ENCODE results near the gene SASH1. TPM values are rescaled to one million over a fixed set of nuclear protein-coding genes. Genes with fewer than 3 reads are reported as not detected.

The SASH1 gene
- total RNA-seq, 6 experiments from 2014 or later = 66.0 to 91.4 (median 88.4) TPM

GRCh38 chr6:148535381-148535780 lies 192.7 kb downstream of the SASH1 start:
- Mint-ChIP-seq H3K27me3 (ENCODE audit: insufficient read depth) (peaks cover 9% of the 10 kb centered on the region), H3K4me1 (ENCODE audit: low read depth) (peaks cover 97% of the 10 kb centered on the region), H3K4me3 (peak overlapping the region; percentile 38; the same call in 1 of the 2 replicates), H3K27ac (peak overlapping the region; percentile 74), H3K36me3 (ENCODE audit: low read depth) (peaks cover 85% of the 10 kb centered on the region), H3K9me3 (no peaks in the 10 kb centered on the region)
- TF ChIP-seq CTCF (IDR thresholded peaks at IDR 0.05) = no peak
- DNase-seq = no peak

- TF ChIP-seq CTCF (IDR thresholded peaks at IDR 0.05) = no peak
- peaks cover 9% of the 10 kb centered on the region for H3K27me3 Mint-ChIP-seq (ENCODE audit: insufficient read depth)
- H3K9me3 Mint-ChIP-seq = no peaks in the 10 kb centered on the region
- H3K27ac Mint-ChIP-seq = peak overlapping the region; percentile 74
- peaks cover 91% of the 10 kb centered on the region for H3K4me1 Mint-ChIP-seq (ENCODE audit: low read depth)
- H3K36me3 Mint-ChIP-seq (ENCODE audit: low read depth) = peaks cover 90% of the 10 kb centered on the region
- peak; percentile 88 for DNase-seq
- H3K4me3 Mint-ChIP-seq = peak overlapping the region; percentile 38; the same call in 1 of the 2 replicates
These were observed 193.3 kb downstream of the SASH1 start for GRCh38 chr6:148535976-148536375.

- H3K27ac Mint-ChIP-seq = peak overlapping the region; percentile 97
- DNase-seq = peak; percentile 53
- TF ChIP-seq CTCF (IDR thresholded peaks at IDR 0.05) = no peak
- no peaks in the 10 kb centered on the region for H3K9me3 Mint-ChIP-seq
- peaks cover 82% of the 10 kb centered on the region for H3K36me3 Mint-ChIP-seq (ENCODE audit: low read depth)
- H3K27me3 Mint-ChIP-seq (ENCODE audit: insufficient read depth) = peaks cover 9% of the 10 kb centered on the region
- peak overlapping the region; percentile 81 for H3K4me3 Mint-ChIP-seq
- H3K4me1 Mint-ChIP-seq (ENCODE audit: low read depth) = peaks cover 68% of the 10 kb centered on the region
These were observed 195.9 kb downstream of the SASH1 start for GRCh38 chr6:148538261-148539190.

GRCh38 chr6:148543540-148543939 lies 200.9 kb downstream of the SASH1 start:
- Mint-ChIP-seq H3K27ac (no peak overlapping the region), H3K27me3 (ENCODE audit: insufficient read depth) (peaks cover under 1% of the 10 kb centered on the region), H3K4me3 (no peak overlapping the region), H3K36me3 (ENCODE audit: low read depth) (peaks cover 73% of the 10 kb centered on the region), H3K4me1 (ENCODE audit: low read depth) (peaks cover 43% of the 10 kb centered on the region), H3K9me3 (no peaks in the 10 kb centered on the region)
- DNase-seq = no peak
- TF ChIP-seq CTCF (IDR thresholded peaks at IDR 0.05) = no peak

GRCh38 chr6:148544421-148544820 lies 201.8 kb downstream of the SASH1 start:
- Mint-ChIP-seq H3K36me3 (ENCODE audit: low read depth) (peaks cover 76% of the 10 kb centered on the region), H3K27ac (no peak overlapping the region), H3K9me3 (no peaks in the 10 kb centered on the region), H3K4me3 (no peak overlapping the region), H3K27me3 (ENCODE audit: insufficient read depth) (no peaks in the 10 kb centered on the region; the same call in 1 of the 2 replicates), H3K4me1 (ENCODE audit: low read depth) (peaks cover 42% of the 10 kb centered on the region)
- no peak for TF ChIP-seq CTCF (IDR thresholded peaks at IDR 0.05)
- no peak for DNase-seq
